ENCODE measurements around the gene DNAH14.

Gene DNAH14

GRCh38 chr1:225418598-225418997, 489.1 kb downstream of the DNAH14 start:
- H3K4me3 ChIP-seq (ENCODE audit: low read length in 2 of 2): no peak overlapping the region
- no CpG with 5 or more reads among the region's 4 CpGs for WGBS, 2 donors (ENCODE audit: extremely low coverage in 2 of 2, insufficient read length in 2 of 2, insufficient replicate concordance in 1 of 2)
- H3K9me3 ChIP-seq (replicated peaks in 1 of 2; ENCODE audit: control insufficient read depth in 2 of 2, insufficient read depth in 1 of 2, low read depth in 1 of 2, low read length in 2 of 2): no peaks in the 10 kb centered on the region
- H3K27ac ChIP-seq (replicated peaks; ENCODE audit: low read length): no peak overlapping the region
- H3K23ac ChIP-seq (ENCODE audit: low read depth, low read length, poor library complexity): no peak overlapping the region
- no peak overlapping the region for H3K9ac ChIP-seq (ENCODE audit: low read depth, low read length, poor library complexity)
- no peak for DNase-seq (ENCODE audit: low spot score)
- H3K27me3 ChIP-seq (ENCODE audit: control insufficient read depth in 3 of 3, insufficient read depth in 3 of 3, low read depth in 1 of 3, low read length in 3 of 3): no peaks in the 10 kb centered on the region
- H3K4me1 ChIP-seq (ENCODE audit: control insufficient read depth in 2 of 2, insufficient read depth in 1 of 2, low read depth in 1 of 2, low read length in 2 of 2): peaks cover 0 to 3% of the 10 kb centered on the region in 2 donors
- H3K18ac ChIP-seq (ENCODE audit: low read length): no peak overlapping the region
- H2AFZ ChIP-seq (ENCODE audit: low read length): no peak overlapping the region
- peaks cover 2% of the 10 kb centered on the region for H3K79me1 ChIP-seq (ENCODE audit: low read depth, low read length)
- H4K91ac ChIP-seq (ENCODE audit: low read depth, low read length, poor library complexity): no peak overlapping the region
- H3K36me3 ChIP-seq (replicated peaks in 1 of 2; ENCODE audit: control insufficient read depth in 2 of 2, insufficient read depth in 2 of 2, low read length in 2 of 2): peaks cover 24 to 97% of the 10 kb centered on the region in 2 donors
- no peak overlapping the region for H3K14ac ChIP-seq (ENCODE audit: low read length)
- no peak overlapping the region for H2AK5ac ChIP-seq (ENCODE audit: low read depth, low read length)
- H3K4me2 ChIP-seq (ENCODE audit: insufficient read depth, low read length, poor library complexity, severe bottlenecking): no peak overlapping the region
- no peak overlapping the region for H2BK15ac ChIP-seq (ENCODE audit: low read length)
- no peak overlapping the region for H2BK12ac ChIP-seq (ENCODE audit: low read length)
- no peak overlapping the region for H3K4ac ChIP-seq (ENCODE audit: low read length)
- H2BK120ac ChIP-seq (ENCODE audit: low read depth, low read length): no peak overlapping the region
- H4K8ac ChIP-seq (ENCODE audit: low read depth, low read length): no peak overlapping the region
- no peak overlapping the region for H2BK5ac ChIP-seq (ENCODE audit: low read length)

- H3K18ac ChIP-seq (ENCODE audit: low read length): no peak overlapping the region
- H3K79me1 ChIP-seq (ENCODE audit: low read depth, low read length): peaks cover 3% of the 10 kb centered on the region
- H3K4me1 ChIP-seq (ENCODE audit: control insufficient read depth in 2 of 2, insufficient read depth in 1 of 2, low read depth in 1 of 2, low read length in 2 of 2): peaks cover 13 to 15% of the 10 kb centered on the region in 2 donors
- no peak overlapping the region for H2BK12ac ChIP-seq (ENCODE audit: low read length)
- H2BK120ac ChIP-seq (ENCODE audit: low read depth, low read length): no peak overlapping the region
- H4K8ac ChIP-seq (ENCODE audit: low read depth, low read length): no peak overlapping the region
- H2BK5ac ChIP-seq (ENCODE audit: low read length): no peak overlapping the region
- no CpG with 5 or more reads among the region's 14 CpGs for WGBS, 2 donors (ENCODE audit: extremely low coverage in 2 of 2, insufficient read length in 2 of 2, insufficient replicate concordance in 1 of 2)
- no peak overlapping the region for H4K91ac ChIP-seq (ENCODE audit: low read depth, low read length, poor library complexity)
- no peak overlapping the region for H3K27ac ChIP-seq (replicated peaks; ENCODE audit: low read length)
- H3K23ac ChIP-seq (ENCODE audit: low read depth, low read length, poor library complexity): no peak overlapping the region
- DNase-seq (ENCODE audit: low spot score): no peak
- H3K36me3 ChIP-seq (replicated peaks in 1 of 2; ENCODE audit: control insufficient read depth in 2 of 2, insufficient read depth in 2 of 2, low read length in 2 of 2): peaks cover 14 to 67% of the 10 kb centered on the region in 2 donors
- no peaks in the 10 kb centered on the region for H3K9me3 ChIP-seq (replicated peaks in 1 of 2; ENCODE audit: control insufficient read depth in 2 of 2, insufficient read depth in 1 of 2, low read depth in 1 of 2, low read length in 2 of 2)
- H3K4me3 ChIP-seq (ENCODE audit: low read length in 2 of 2): no peak overlapping the region
- H3K4ac ChIP-seq (ENCODE audit: low read length): no peak overlapping the region
- H2BK15ac ChIP-seq (ENCODE audit: low read length): no peak overlapping the region
- H3K4me2 ChIP-seq (ENCODE audit: insufficient read depth, low read length, poor library complexity, severe bottlenecking): no peak overlapping the region
- no peak overlapping the region for H2AK5ac ChIP-seq (ENCODE audit: low read depth, low read length)
- H3K27me3 ChIP-seq (ENCODE audit: control insufficient read depth in 3 of 3, insufficient read depth in 3 of 3, low read depth in 1 of 3, low read length in 3 of 3): no peaks in the 10 kb centered on the region
- H3K9ac ChIP-seq (ENCODE audit: low read depth, low read length, poor library complexity): no peak overlapping the region
- H2AFZ ChIP-seq (ENCODE audit: low read length): no peak overlapping the region
- H3K14ac ChIP-seq (ENCODE audit: low read length): no peak overlapping the region
Measured at GRCh38 chr1:225422031-225422605, 492.6 kb downstream of the DNAH14 start.

GRCh38 chr1:225422795-225423517, 493.5 kb downstream of the DNAH14 start:
- Histone ChIP-seq H2AFZ (ENCODE audit: low read length) (no peak overlapping the region), H3K14ac (ENCODE audit: low read length) (no peak overlapping the region), H3K9me3 (replicated peaks in 1 of 2; ENCODE audit: control insufficient read depth in 2 of 2, insufficient read depth in 1 of 2, low read depth in 1 of 2, low read length in 2 of 2) (no peaks in the 10 kb centered on the region), H3K9ac (ENCODE audit: low read depth, low read length, poor library complexity) (no peak overlapping the region), H3K4me3 (ENCODE audit: low read length in 2 of 2) (no peak overlapping the region), H3K4me2 (ENCODE audit: insufficient read depth, low read length, poor library complexity, severe bottlenecking) (no peak overlapping the region), H2AK5ac (ENCODE audit: low read depth, low read length) (no peak overlapping the region), H3K36me3 (replicated peaks in 1 of 2; ENCODE audit: control insufficient read depth in 2 of 2, insufficient read depth in 2 of 2, low read length in 2 of 2) (peaks cover 10 to 58% of the 10 kb centered on the region in 2 donors), H3K23ac (ENCODE audit: low read depth, low read length, poor library complexity) (no peak overlapping the region), H3K27me3 (ENCODE audit: control insufficient read depth in 3 of 3, insufficient read depth in 3 of 3, low read depth in 1 of 3, low read length in 3 of 3) (no peaks in the 10 kb centered on the region), H3K79me1 (ENCODE audit: low read depth, low read length) (peaks cover 3% of the 10 kb centered on the region), H2BK5ac (ENCODE audit: low read length) (no peak overlapping the region), H2BK15ac (ENCODE audit: low read length) (no peak overlapping the region), H2BK120ac (ENCODE audit: low read depth, low read length) (no peak overlapping the region), H3K4me1 (ENCODE audit: control insufficient read depth in 2 of 2, insufficient read depth in 1 of 2, low read depth in 1 of 2, low read length in 2 of 2) (peaks cover 13 to 15% of the 10 kb centered on the region in 2 donors), H3K27ac (replicated peaks; ENCODE audit: low read length) (no peak overlapping the region), H3K4ac (ENCODE audit: low read length) (no peak overlapping the region), H4K91ac (ENCODE audit: low read depth, low read length, poor library complexity) (no peak overlapping the region), H2BK12ac (ENCODE audit: low read length) (no peak overlapping the region), H3K18ac (ENCODE audit: low read length) (no peak overlapping the region), H4K8ac (ENCODE audit: low read depth, low read length) (no peak overlapping the region)
- no CpG with 5 or more reads among the region's 7 CpGs for WGBS, 2 donors (ENCODE audit: extremely low coverage in 2 of 2, insufficient read length in 2 of 2, insufficient replicate concordance in 1 of 2)
- no peak for DNase-seq (ENCODE audit: low spot score)

- no peak overlapping the region for H2BK12ac ChIP-seq (ENCODE audit: low read length)
- H3K79me1 ChIP-seq (ENCODE audit: low read depth, low read length): peaks cover 3% of the 10 kb centered on the region
- no peaks in the 10 kb centered on the region for H3K9me3 ChIP-seq (replicated peaks in 1 of 2; ENCODE audit: control insufficient read depth in 2 of 2, insufficient read depth in 1 of 2, low read depth in 1 of 2, low read length in 2 of 2)
- H2BK120ac ChIP-seq (ENCODE audit: low read depth, low read length): no peak overlapping the region
- peaks cover 9 to 53% of the 10 kb centered on the region in 2 donors for H3K36me3 ChIP-seq (replicated peaks in 1 of 2; ENCODE audit: control insufficient read depth in 2 of 2, insufficient read depth in 2 of 2, low read length in 2 of 2)
- WGBS, 2 donors (ENCODE audit: extremely low coverage in 2 of 2, insufficient read length in 2 of 2, insufficient replicate concordance in 1 of 2): no CpG with 5 or more reads among the region's 2 CpGs
- no peak overlapping the region for H4K8ac ChIP-seq (ENCODE audit: low read depth, low read length)
- no peak overlapping the region for H3K18ac ChIP-seq (ENCODE audit: low read length)
- no peak overlapping the region for H2AFZ ChIP-seq (ENCODE audit: low read length)
- H3K4me2 ChIP-seq (ENCODE audit: insufficient read depth, low read length, poor library complexity, severe bottlenecking): no peak overlapping the region
- no peak overlapping the region for H2AK5ac ChIP-seq (ENCODE audit: low read depth, low read length)
- no peak overlapping the region for H3K23ac ChIP-seq (ENCODE audit: low read depth, low read length, poor library complexity)
- H3K27me3 ChIP-seq (ENCODE audit: control insufficient read depth in 3 of 3, insufficient read depth in 3 of 3, low read depth in 1 of 3, low read length in 3 of 3): no peaks in the 10 kb centered on the region
- no peak overlapping the region for H3K14ac ChIP-seq (ENCODE audit: low read length)
- H3K27ac ChIP-seq (replicated peaks; ENCODE audit: low read length): no peak overlapping the region
- no peak overlapping the region for H3K4me3 ChIP-seq (ENCODE audit: low read length in 2 of 2)
- H2BK15ac ChIP-seq (ENCODE audit: low read length): no peak overlapping the region
- no peak overlapping the region for H2BK5ac ChIP-seq (ENCODE audit: low read length)
- DNase-seq (ENCODE audit: low spot score): no peak
- H3K4me1 ChIP-seq (ENCODE audit: control insufficient read depth in 2 of 2, insufficient read depth in 1 of 2, low read depth in 1 of 2, low read length in 2 of 2): peaks cover 13 to 15% of the 10 kb centered on the region in 2 donors
- no peak overlapping the region for H3K9ac ChIP-seq (ENCODE audit: low read depth, low read length, poor library complexity)
- no peak overlapping the region for H4K91ac ChIP-seq (ENCODE audit: low read depth, low read length, poor library complexity)
- H3K4ac ChIP-seq (ENCODE audit: low read length): no peak overlapping the region
Measured at GRCh38 chr1:225423518-225423855, 494.0 kb downstream of the DNAH14 start.

All from neuronal stem cell (in vitro differentiated cells).